A549 (cell line): ENCODE results near the gene DFFB. TPM values are rescaled to one million over a fixed set of nuclear protein-coding genes. Genes with fewer than 3 reads are reported as not detected.

Experiments
- ATAC-seq, 2 experiments: fragments of 200-7000 bp in 1 of 2; fragments of >200 bp in 1 of 2; cut with Nextera tagmentation in 1 of 2; cut with Tn5 transposase in 1 of 2; 3 replicates each; pipeline versions ENCODE4 v1.8.0 to v1.9.1; 2018 to 2020; ENCODE audit warnings: mild to moderate bottlenecking in 1 of 2, moderate library complexity in 1 of 2
- CTCF ChIA-PET: fragments of 300-600 bp; sonication (Branson Sonifier 250); formaldehyde crosslinking; extraction: SDS; loops from one replicate; lab custom pipeline; 2021; ENCODE audit warnings: antibody characterized with exemption, inconsistent platforms; lab: Yijun Ruan, JAX
- POLR2A ChIA-PET: fragments of 350-600 bp; formaldehyde crosslinking; extraction: SDS; loops from one replicate; lab custom pipeline; 2021; ENCODE audit warnings: antibody characterized with exemption, inconsistent platforms; lab: Yijun Ruan, JAX
- DNase-seq, 2 experiments: peaks; one replicate each; pipeline versions ENCODE4 v3.0.0 to v3.0.0-alpha.2; 2011 to 2016; ENCODE audit warnings: low read depth in 1 of 2, low spot score in 1 of 2
- FAIRE-seq: peaks from 2 replicates; lab custom pipeline; 2011; peaks lifted over from hg19 to GRCh38; lab: Jason Lieb, UNC
- H3K27ac ChIP-seq, 2 experiments: fragments of >200 bp; sonication (Bioruptor Twin); formaldehyde crosslinking; 3 replicates each; pipeline ENCODE4 v1.5.1; 2016 to 2017
- H3K4me1 ChIP-seq: fragments of >200 bp; sonication (Bioruptor Twin); formaldehyde crosslinking; 3 replicates; pipeline ENCODE4 v1.6.1; 2016
- H3K4me2 ChIP-seq: fragments of >200 bp; sonication (Bioruptor Twin); formaldehyde crosslinking; 3 replicates; pipeline ENCODE4 v1.6.1; 2016
- H3K4me3 ChIP-seq: fragments of >200 bp; sonication (Bioruptor Twin); formaldehyde crosslinking; 3 replicates; pipeline ENCODE4 v1.5.1; 2016
- H3K9me3 ChIP-seq: fragments of >200 bp; sonication (Bioruptor Twin); formaldehyde crosslinking; 3 replicates; pipeline ENCODE4 v1.6.1; 2016
- CEBPB ChIP-seq, 2 experiments: fragments of >200 bp in 1 of 2; sonication (Bioruptor Twin) in 1 of 2; formaldehyde crosslinking in 1 of 2; IDR thresholded peaks; 2 replicates each; pipeline ENCODE4 v1.6.1; 2012 to 2016
- CHD2 ChIP-seq: fragments of 150-350 bp; IDR thresholded peaks from 2 replicates; pipeline ENCODE4 v1.6.1; 2014; ENCODE audit warnings: low read length; ENCODE audit not compliant: partially characterized antibody
- CTCF ChIP-seq: fragments of >200 bp; sonication (Bioruptor Twin); formaldehyde crosslinking; IDR thresholded peaks from 3 replicates; pipeline ENCODE4 v1.5.1; 2016
- EP300 ChIP-seq, 2 experiments: fragments of >200 bp; sonication (Bioruptor Twin); formaldehyde crosslinking; IDR thresholded peaks; 2 replicates in 1 of 2; 3 replicates in 1 of 2; pipeline ENCODE4 v1.6.1; 2016 to 2017
- ESRRA ChIP-seq: fragments of 150-350 bp; IDR thresholded peaks from 2 replicates; pipeline ENCODE4 v1.6.1; 2014; ENCODE audit warnings: mild to moderate bottlenecking, low read length, borderline replicate concordance
- FOXS1 ChIP-seq: fragments of 250-450 bp; sonication (Bioruptor Pico); IDR thresholded peaks from 2 replicates; pipeline ENCODE4 v1.5.0; 2020; ENCODE audit warnings: mild to moderate bottlenecking, moderate library complexity
- HDAC2 ChIP-seq: fragments of 200-600 bp; sonication (generic); IDR thresholded peaks from 2 replicates; pipeline ENCODE4 v1.6.1; 2016
- HES2 ChIP-seq: fragments of >200 bp; sonication (Bioruptor Twin); formaldehyde crosslinking; IDR thresholded peaks from 2 replicates; pipeline ENCODE4 v1.6.1; 2016
- HMGXB4 ChIP-seq: fragments of 250-450 bp; sonication (Bioruptor Pico); IDR thresholded peaks from 2 replicates; pipeline ENCODE4 v1.5.0; 2021; ENCODE audit warnings: mild to moderate bottlenecking, moderate library complexity, borderline replicate concordance
- JUN ChIP-seq, 2 experiments: fragments of >200 bp; sonication (Bioruptor Twin); formaldehyde crosslinking; IDR thresholded peaks; 2 replicates in 1 of 2; 3 replicates in 1 of 2; pipeline ENCODE4 v1.6.1; 2016 to 2017
- KDM1A ChIP-seq: fragments of 200-600 bp; sonication (generic); IDR thresholded peaks from 2 replicates; pipeline ENCODE4 v1.6.1; 2016; ENCODE audit warnings: low read depth, mild to moderate bottlenecking
- MAFK ChIP-seq: fragments of 450-650 bp; IDR thresholded peaks from 2 replicates; pipeline ENCODE4 v1.6.1; 2014; ENCODE audit not compliant: partially characterized antibody
- MAX ChIP-seq: IDR thresholded peaks from 2 replicates; pipeline ENCODE4 v1.6.1; 2012
- MYC ChIP-seq: IDR thresholded peaks from 2 replicates; pipeline ENCODE4 v1.6.1; 2012; ENCODE audit warnings: mild to moderate bottlenecking, inconsistent platforms, low read length, improper control_type of control experiment, borderline replicate concordance
- RAD21 ChIP-seq, 2 experiments: fragments of >200 bp in 1 of 2; sonication (Bioruptor Twin) in 1 of 2; formaldehyde crosslinking in 1 of 2; IDR thresholded peaks in 1 of 2; conservative IDR thresholded peaks in 1 of 2; 2 replicates in 1 of 2; 3 replicates in 1 of 2; pipeline ENCODE4 v1.6.1; 2012 to 2018; ENCODE audit warnings: inconsistent platforms in 1 of 2
- WGBS: methylation state at CpG from one replicate; pipeline ENCODE4 v1.1.6; 2017; ENCODE audit errors: missing lambda C conversion rate; 5-methylcytosine and 5-hydroxymethylcytosine counted together
- polyA plus RNA-seq, 4 experiments: library from polyadenylated mRNA; depleted of rRNA in 3 of 4; stranded (reverse); fragments of >200 nt; fragmentation: RNase III in 1 of 4; extraction: RNeasy Plus Mini Kit Qiagen cat#74134 plus additional on column Dnase treatment in 1 of 4; gene quantifications; 2 replicates in 3 of 4; 3 replicates in 1 of 4; pipeline ENCODE4 v1.2.3, GENCODE V29; 2011 to 2017

Gene DFFB
- polyA plus RNA-seq, 2 of the 4 experiments (the other 2 are of a cell fraction): 2.5 to 3.7 TPM

- no peak for TF ChIP-seq RAD21 (conservative IDR thresholded peaks at IDR 0.05 in 1 of 2, IDR thresholded peaks at IDR 0.05 in 1 of 2)
- no peak for TF ChIP-seq CTCF
- TF ChIP-seq HES2: no peak
- no peak for TF ChIP-seq CEBPB (IDR thresholded peaks at IDR 0.05)
- TF ChIP-seq ESRRA: no peak
- no peak for TF ChIP-seq CHD2
- TF ChIP-seq MAX: no peak
- TF ChIP-seq MYC: no peak
- TF ChIP-seq, all 56 proteins: peak for 0
- Histone ChIP-seq H3K4me2 (no peak overlapping the region), H3K9me3 (peaks cover 8% of the 10 kb centered on the region; the same call in 1 of the 3 replicates), H3K27ac (no peak overlapping the region), H3K4me3 (no peak overlapping the region), H3K4me1 (no peaks in the 10 kb centered on the region)
- no peak for FAIRE-seq
- POLR2A ChIA-PET: no interaction called here
- no peak for ATAC-seq
- CTCF ChIA-PET: interaction anchor here (0.6 kb wide), 1 partner anchor 1381 kb away, joined by 3 read pairs; no protein-coding TSS in a partner anchor
- 89% methylated on average over 4 of the region's 5 CpGs for WGBS
- DNase-seq: no peak
These were observed 23.9 kb downstream of the DFFB start for GRCh38 chr1:3881193-3881480.

GRCh38 chr1:3883194-3883925, 26.1 kb downstream of the DFFB start:
- no peak overlapping the region for H3K27ac ChIP-seq
- H3K9me3 ChIP-seq: peaks cover 8% of the 10 kb centered on the region; the same call in 1 of the 3 replicates
- no peak overlapping the region for H3K4me2 ChIP-seq
- ATAC-seq: no peak
- FAIRE-seq: no peak
- no peak overlapping the region for H3K4me3 ChIP-seq
- no peak for TF ChIP-seq EP300 (IDR thresholded peaks at IDR 0.05)
- no peak for TF ChIP-seq HMGXB4 (CRISPR knock-in tag)
- no peak for TF ChIP-seq JUN (IDR thresholded peaks at IDR 0.05)
- TF ChIP-seq HDAC2: no peak
- no peak for TF ChIP-seq CTCF
- TF ChIP-seq FOXS1 (CRISPR knock-in tag): no peak
- WGBS: 91% methylated on average over 17 of the region's 18 CpGs
- no peak for DNase-seq
- POLR2A ChIA-PET: no interaction called here
- CTCF ChIA-PET: interaction anchor here (1.1 kb wide), 1 partner anchor 20 kb away, joined by 3 read pairs; no protein-coding TSS in a partner anchor
- H3K4me1 ChIP-seq: no peaks in the 10 kb centered on the region

GRCh38 chr1:3884966-3885365, 27.7 kb downstream of the DFFB start:
- Histone ChIP-seq H3K27ac (no peak overlapping the region), H3K4me1 (no peaks in the 10 kb centered on the region), H3K9me3 (no peaks in the 10 kb centered on the region; the same call in 2 of the 3 replicates), H3K4me2 (no peak overlapping the region), H3K4me3 (no peak overlapping the region)
- DNase-seq: no peak
- 95% methylated on average over 13 of the region's 13 CpGs for WGBS
- TF ChIP-seq MAFK: no peak
- TF ChIP-seq KDM1A: no peak
- no peak for FAIRE-seq
- ChIA-PET CTCF (no interaction called here), POLR2A (no interaction called here)
- no peak for ATAC-seq
